Peyer's patch (tissue), 4 donors: ENCODE data around the gene OR10A2. TPM values are rescaled to one million over a fixed set of nuclear protein-coding genes. Genes with fewer than 3 reads are reported as not detected.
"Not testable (repeated sequence)": the region's sequence is repeated elsewhere in the genome, so short reads cannot be mapped to it uniquely, and the experiment has no call there.

Experiments
- DNase-seq, 3 donors: peaks; one replicate each; pipeline ENCODE4 v3.0.0-alpha.2; 2017 to 2019
- H3K27ac ChIP-seq, 4 donors: fragments of 200-600 bp; sonication (generic); one replicate each; pipeline ENCODE4 v1.5.1; 2016 to 2019
- H3K27me3 ChIP-seq, 2 donors: fragments of 200-600 bp; sonication (generic); one replicate each; pipeline ENCODE4 v1.5.1; 2019
- H3K36me3 ChIP-seq, 3 donors: fragments of 200-600 bp; sonication (generic); one replicate each; pipeline ENCODE4 v1.5.1; 2016 to 2019
- H3K4me1 ChIP-seq, 4 donors: fragments of 200-600 bp; sonication (generic); one replicate each; pipeline ENCODE4 v1.5.1; 2016 to 2019
- H3K4me3 ChIP-seq, 4 donors: fragments of 200-600 bp; sonication (generic); 1 replicate in 3 of 4; 2 replicates in 1 of 4; pipeline ENCODE4 v1.5.1; 2016 to 2019; ENCODE audit warnings: mild to moderate bottlenecking in 1 of 4
- H3K9me3 ChIP-seq, 4 donors: fragments of 200-600 bp; sonication (generic); one replicate each; pipeline ENCODE4 v1.5.1; 2016 to 2019; ENCODE audit warnings: mild to moderate bottlenecking in 1 of 4
- CTCF ChIP-seq, 6 experiments: fragments of 450-650 bp in 4 of 6; fragments of 200-600 bp in 2 of 6; sonication (generic) in 1 of 6; IDR thresholded peaks; one replicate each; pipeline ENCODE4 v1.5.1; 2017 to 2019; ENCODE audit warnings: antibody characterized with exemption in 6 of 6, mild to moderate bottlenecking in 3 of 6, moderate library complexity in 1 of 6
- POLR2A ChIP-seq, 2 donors: fragments of 450-650 bp; IDR thresholded peaks; one replicate each; pipeline ENCODE4 v1.5.1; 2017; ENCODE audit warnings: antibody characterized with exemption in 2 of 2, mild to moderate bottlenecking in 2 of 2, moderate library complexity in 2 of 2
- total RNA-seq, 4 donors: library from RNA; depleted of rRNA; stranded (reverse); fragments of >200 nt; gene quantifications; one replicate each; pipeline ENCODE4 v1.1.0, GENCODE V29; 2016

The OR10A2 gene
- total RNA-seq, 4 donors from 2014 or later: not detected

DNA sequence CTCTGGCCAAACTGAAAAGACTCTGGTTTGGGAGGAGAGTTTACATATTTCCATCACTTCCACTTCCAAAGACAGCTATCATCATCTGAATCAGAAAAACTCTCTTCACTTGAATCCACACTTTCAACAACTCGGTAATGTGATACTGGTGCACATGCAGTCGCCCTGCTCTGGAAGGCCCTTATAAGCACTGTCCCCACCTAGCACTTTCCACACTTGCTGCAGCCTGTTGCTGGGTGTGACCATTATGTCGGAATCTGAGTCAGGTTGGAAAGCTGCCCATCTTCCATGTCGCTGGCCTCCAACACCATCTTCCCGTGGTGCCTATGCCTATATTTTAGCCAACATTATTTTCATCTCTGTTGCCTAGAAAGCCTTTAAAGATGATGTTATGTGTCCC, 18.5 kb upstream of the OR10A2 start:
- no peak for TF ChIP-seq CTCF (IDR thresholded peaks at IDR 0.05)
- no peak for TF ChIP-seq POLR2A (IDR thresholded peaks at IDR 0.05)
- no peak overlapping the region for H3K27ac ChIP-seq
- DNase-seq: no peak
- no peaks in the 10 kb centered on the region for H3K4me1 ChIP-seq
- no peaks in the 10 kb centered on the region for H3K9me3 ChIP-seq
- no peak overlapping the region for H3K4me3 ChIP-seq
- no peaks in the 10 kb centered on the region for H3K27me3 ChIP-seq
- H3K36me3 ChIP-seq: no peaks in the 10 kb centered on the region

GRCh38 chr11:6845383-6845782, 17.5 kb upstream of the OR10A2 start, which contains the start of gene OR10A5:
Gene OR10A5 (plus strand): TSS chr11:6845683. CDS start chr11:6845683, 0 bp downstream.
- Histone ChIP-seq H3K36me3 (no peaks in the 10 kb centered on the region), H3K4me3 (no peak within 1 kb of the TSS), H3K4me1 (no peaks in the 10 kb centered on the region), H3K27me3 (no peaks in the 10 kb centered on the region), H3K9me3 (no peaks in the 10 kb centered on the region), H3K27ac (no peak within 1 kb of the TSS)
- no peak for DNase-seq
- TF ChIP-seq CTCF (IDR thresholded peaks at IDR 0.05) (no peak), POLR2A (IDR thresholded peaks at IDR 0.05) (no peak)

DNA sequence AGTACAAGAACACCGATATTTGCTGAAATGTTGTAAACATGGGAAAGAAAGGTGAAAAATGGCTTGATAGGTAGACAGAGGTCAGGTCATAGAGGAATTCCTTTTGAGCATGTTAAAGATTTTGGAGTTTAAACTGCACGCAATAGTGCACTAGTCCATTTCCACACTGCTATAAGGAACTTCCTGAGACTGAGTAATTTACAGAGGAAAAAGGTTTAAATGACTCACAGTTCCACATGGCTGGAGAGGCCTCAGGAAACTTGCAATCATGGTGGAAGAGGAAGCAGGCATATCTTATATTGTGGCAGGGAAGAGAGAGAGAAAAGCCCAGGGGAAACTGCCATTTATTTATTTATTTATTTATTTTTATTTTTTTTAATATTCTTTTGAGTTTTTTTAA, 12.3 kb upstream of the OR10A2 start:
- no peaks in the 10 kb centered on the region for H3K4me1 ChIP-seq
- no peaks in the 10 kb centered on the region for H3K27me3 ChIP-seq
- H3K27ac ChIP-seq: no peak overlapping the region
- no peak for TF ChIP-seq POLR2A (IDR thresholded peaks at IDR 0.05)
- TF ChIP-seq CTCF (IDR thresholded peaks at IDR 0.05): no peak
- H3K4me3 ChIP-seq: no peak overlapping the region
- H3K9me3 ChIP-seq: peaks cover 0 to 3% (median 0%) of the 10 kb centered on the region in 4 donors
- no peaks in the 10 kb centered on the region for H3K36me3 ChIP-seq
- DNase-seq: no peak

DNA sequence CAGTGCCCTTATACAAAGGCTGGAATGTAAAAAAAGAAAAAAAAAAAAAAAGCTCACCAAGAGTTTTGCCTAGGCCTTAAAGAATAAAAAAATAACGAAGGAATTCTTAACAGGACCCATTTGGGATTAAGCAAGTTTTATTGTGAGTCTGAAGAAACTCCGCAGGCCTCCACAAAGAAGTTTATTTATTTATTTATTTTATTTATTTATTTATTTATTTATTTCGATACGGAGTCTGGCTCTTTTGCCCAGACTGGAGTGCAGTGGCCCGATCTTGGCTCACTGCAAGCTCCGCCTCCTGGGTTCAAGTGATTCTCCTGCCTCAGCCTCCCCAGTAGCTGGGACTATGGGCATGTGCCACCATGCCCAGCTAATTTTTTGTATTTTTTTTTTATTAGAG, 8.1 kb upstream of the OR10A2 start:
- not testable (repeated sequence) for DNase-seq, H3K36me3 ChIP-seq, H3K27me3 ChIP-seq, H3K4me1 ChIP-seq, H3K9me3 ChIP-seq, H3K4me3 ChIP-seq, H3K27ac ChIP-seq

DNA sequence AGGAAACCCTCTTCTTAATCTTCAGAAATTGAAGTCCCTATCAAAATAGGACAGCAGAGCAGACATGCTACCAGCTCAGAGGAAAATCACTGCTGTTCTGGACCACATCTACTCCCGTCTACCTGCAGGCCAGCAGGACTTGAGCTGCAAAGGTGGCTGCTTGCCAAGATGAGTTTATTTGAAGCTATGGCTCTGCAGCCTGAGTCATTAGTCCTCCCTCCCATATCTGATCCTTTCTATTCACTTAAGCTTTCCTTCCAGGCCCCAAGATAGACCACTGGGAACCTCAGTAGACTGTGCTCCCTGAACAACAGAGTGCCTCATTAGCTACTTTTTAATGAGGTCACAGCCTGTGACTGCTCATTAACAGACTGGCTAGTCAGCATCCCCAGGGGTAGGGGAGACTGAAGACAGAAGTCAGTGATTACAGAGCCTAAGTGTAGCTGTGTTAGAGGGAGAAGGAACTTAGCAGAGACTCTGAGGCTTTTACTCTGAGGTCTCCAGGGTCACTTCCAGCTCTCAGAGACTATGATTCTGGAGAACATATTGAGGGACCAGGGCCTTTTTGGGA, 6.8 kb upstream of the OR10A2 start:
- H3K9me3 ChIP-seq: peaks cover 0 to 3% (median 0%) of the 10 kb centered on the region in 4 donors
- H3K4me3 ChIP-seq: no peak overlapping the region
- H3K27me3 ChIP-seq: no peaks in the 10 kb centered on the region
- no peaks in the 10 kb centered on the region for H3K36me3 ChIP-seq
- DNase-seq: no peak
- H3K27ac ChIP-seq: no peak overlapping the region
- TF ChIP-seq CTCF (IDR thresholded peaks at IDR 0.05) (no peak), POLR2A (IDR thresholded peaks at IDR 0.05) (no peak)
- H3K4me1 ChIP-seq: no peaks in the 10 kb centered on the region

DNA sequence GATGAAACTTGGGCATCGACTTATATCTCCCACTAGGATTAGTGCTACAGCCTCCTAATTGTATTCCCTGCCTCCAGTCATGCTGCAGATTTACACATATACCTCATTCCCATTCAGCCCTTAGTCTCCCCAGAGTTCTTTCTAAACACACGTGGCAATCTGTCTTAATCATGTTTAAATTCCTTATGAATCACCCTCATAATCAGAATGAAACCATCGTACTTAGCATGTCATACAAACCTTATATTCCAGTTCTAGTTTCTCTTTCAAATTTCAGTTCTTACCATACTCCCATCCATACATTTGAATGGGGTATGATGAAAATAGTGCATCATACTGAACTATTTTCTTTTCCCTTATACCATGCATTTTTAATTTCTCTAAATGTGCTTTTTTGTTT, 6.0 kb upstream of the OR10A2 start:
- Histone ChIP-seq H3K9me3 (peaks cover 0 to 3% (median 0%) of the 10 kb centered on the region in 4 donors), H3K4me3 (no peak overlapping the region), H3K27me3 (no peaks in the 10 kb centered on the region), H3K27ac (no peak overlapping the region), H3K4me1 (no peaks in the 10 kb centered on the region), H3K36me3 (no peaks in the 10 kb centered on the region)
- TF ChIP-seq CTCF (IDR thresholded peaks at IDR 0.05) (no peak), POLR2A (IDR thresholded peaks at IDR 0.05) (no peak)
- no peak for DNase-seq
